Endothelial cell (in vitro differentiated cells): ENCODE measurements around the gene MAD1L1. TPM values are rescaled to one million over a fixed set of nuclear protein-coding genes. Genes with fewer than 3 reads are reported as not detected.

Experiments
- DNase-seq: peaks from one replicate; pipeline ENCODE4 v3.0.0; 2021; ENCODE audit warnings: low spot score
- H3K27ac Mint-ChIP-seq: one replicate; pipeline ENCODE4 v1.8.0; 2021; ENCODE audit warnings: mixed read lengths, inconsistent platforms; ENCODE audit not compliant: unreplicated experiment
- H3K27me3 Mint-ChIP-seq: one replicate; pipeline ENCODE4 v1.8.0; 2021; ENCODE audit warnings: mild to moderate bottlenecking, moderate library complexity, mixed read lengths, inconsistent platforms; ENCODE audit not compliant: unreplicated experiment
- H3K36me3 Mint-ChIP-seq: one replicate; pipeline ENCODE4 v1.8.0; 2021; ENCODE audit warnings: mild to moderate bottlenecking, low read depth, mixed read lengths, inconsistent platforms; ENCODE audit not compliant: unreplicated experiment
- H3K4me1 Mint-ChIP-seq: one replicate; pipeline ENCODE4 v1.8.0; 2021; ENCODE audit warnings: mild to moderate bottlenecking, mixed read lengths, inconsistent platforms; ENCODE audit not compliant: unreplicated experiment
- H3K4me3 Mint-ChIP-seq: one replicate; pipeline ENCODE4 v1.8.0; 2021; ENCODE audit warnings: mild to moderate bottlenecking, mixed read lengths, inconsistent platforms; ENCODE audit not compliant: unreplicated experiment
- H3K9me3 Mint-ChIP-seq: one replicate; pipeline ENCODE4 v1.8.0; 2021; ENCODE audit warnings: mixed read lengths, inconsistent platforms; ENCODE audit not compliant: unreplicated experiment
- total RNA-seq: library from RNA; stranded (reverse); fragmentation: NEBNext Ultra II Directional; extraction: Animal tissue kit (Norgen Biotek cat#: 25700); gene quantifications from one replicate; pipeline ENCODE4 v1.2.1, GENCODE V29; 2021; ENCODE audit not compliant: unreplicated experiment
- TF ChIP-seq, protein P1 (sequence below): fragments of 200-600 bp; sonication (generic); IDR thresholded peaks from one replicate; pipeline ENCODE4 v1.5.0; 2021; ENCODE audit warnings: antibody characterized with exemption; ENCODE audit not compliant: unreplicated experiment

MAD1L1 gene
- total RNA-seq, 1 donor from 2014 or later, result 43.3 TPM

DNA sequence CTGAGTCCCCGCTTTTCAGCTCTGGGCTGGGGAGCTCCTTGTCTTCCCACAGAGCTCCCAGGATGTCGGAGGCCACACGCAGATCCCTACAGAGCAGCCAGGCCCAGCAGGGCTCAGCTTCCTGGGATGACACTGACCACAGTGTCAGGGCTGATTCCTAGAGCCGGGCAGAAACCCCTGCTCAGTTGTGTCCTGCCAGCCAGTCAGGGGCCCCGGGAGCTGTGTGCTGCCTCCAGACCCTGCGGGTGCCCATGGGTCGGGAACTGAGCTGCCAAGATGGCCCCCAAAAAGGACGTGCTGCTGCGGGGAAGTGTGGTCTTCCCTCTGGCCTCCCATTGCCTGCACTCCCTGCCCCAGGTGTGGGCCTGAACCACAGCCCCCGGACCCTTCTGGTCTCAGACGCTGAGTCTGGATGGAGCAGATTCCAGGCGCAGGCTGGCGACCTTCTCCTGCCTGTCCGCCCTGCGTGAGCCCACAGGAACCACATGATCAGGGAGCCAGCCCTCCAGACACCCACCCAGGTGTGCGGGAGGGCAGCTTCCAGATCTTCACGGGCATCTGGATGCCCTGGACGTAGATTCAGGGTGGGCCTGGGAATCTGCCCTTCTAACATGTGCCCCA lies 217.4 kb downstream of the MAD1L1 start:
- TF ChIP-seq, protein P1, sequence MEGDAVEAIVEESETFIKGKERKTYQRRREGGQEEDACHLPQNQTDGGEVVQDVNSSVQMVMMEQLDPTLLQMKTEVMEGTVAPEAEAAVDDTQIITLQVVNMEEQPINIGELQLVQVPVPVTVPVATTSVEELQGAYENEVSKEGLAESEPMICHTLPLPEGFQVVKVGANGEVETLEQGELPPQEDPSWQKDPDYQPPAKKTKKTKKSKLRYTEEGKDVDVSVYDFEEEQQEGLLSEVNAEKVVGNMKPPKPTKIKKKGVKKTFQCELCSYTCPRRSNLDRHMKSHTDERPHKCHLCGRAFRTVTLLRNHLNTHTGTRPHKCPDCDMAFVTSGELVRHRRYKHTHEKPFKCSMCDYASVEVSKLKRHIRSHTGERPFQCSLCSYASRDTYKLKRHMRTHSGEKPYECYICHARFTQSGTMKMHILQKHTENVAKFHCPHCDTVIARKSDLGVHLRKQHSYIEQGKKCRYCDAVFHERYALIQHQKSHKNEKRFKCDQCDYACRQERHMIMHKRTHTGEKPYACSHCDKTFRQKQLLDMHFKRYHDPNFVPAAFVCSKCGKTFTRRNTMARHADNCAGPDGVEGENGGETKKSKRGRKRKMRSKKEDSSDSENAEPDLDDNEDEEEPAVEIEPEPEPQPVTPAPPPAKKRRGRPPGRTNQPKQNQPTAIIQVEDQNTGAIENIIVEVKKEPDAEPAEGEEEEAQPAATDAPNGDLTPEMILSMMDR, result no peak
- H3K27me3 Mint-ChIP-seq, result peaks cover 9% of the 10 kb centered on the region
- no peak overlapping the region for H3K4me3 Mint-ChIP-seq
- no peak for DNase-seq
- no peaks in the 10 kb centered on the region for H3K9me3 Mint-ChIP-seq
- no peaks in the 10 kb centered on the region for H3K4me1 Mint-ChIP-seq
- H3K27ac Mint-ChIP-seq, result no peak overlapping the region
- peaks cover 7% of the 10 kb centered on the region for H3K36me3 Mint-ChIP-seq

DNA sequence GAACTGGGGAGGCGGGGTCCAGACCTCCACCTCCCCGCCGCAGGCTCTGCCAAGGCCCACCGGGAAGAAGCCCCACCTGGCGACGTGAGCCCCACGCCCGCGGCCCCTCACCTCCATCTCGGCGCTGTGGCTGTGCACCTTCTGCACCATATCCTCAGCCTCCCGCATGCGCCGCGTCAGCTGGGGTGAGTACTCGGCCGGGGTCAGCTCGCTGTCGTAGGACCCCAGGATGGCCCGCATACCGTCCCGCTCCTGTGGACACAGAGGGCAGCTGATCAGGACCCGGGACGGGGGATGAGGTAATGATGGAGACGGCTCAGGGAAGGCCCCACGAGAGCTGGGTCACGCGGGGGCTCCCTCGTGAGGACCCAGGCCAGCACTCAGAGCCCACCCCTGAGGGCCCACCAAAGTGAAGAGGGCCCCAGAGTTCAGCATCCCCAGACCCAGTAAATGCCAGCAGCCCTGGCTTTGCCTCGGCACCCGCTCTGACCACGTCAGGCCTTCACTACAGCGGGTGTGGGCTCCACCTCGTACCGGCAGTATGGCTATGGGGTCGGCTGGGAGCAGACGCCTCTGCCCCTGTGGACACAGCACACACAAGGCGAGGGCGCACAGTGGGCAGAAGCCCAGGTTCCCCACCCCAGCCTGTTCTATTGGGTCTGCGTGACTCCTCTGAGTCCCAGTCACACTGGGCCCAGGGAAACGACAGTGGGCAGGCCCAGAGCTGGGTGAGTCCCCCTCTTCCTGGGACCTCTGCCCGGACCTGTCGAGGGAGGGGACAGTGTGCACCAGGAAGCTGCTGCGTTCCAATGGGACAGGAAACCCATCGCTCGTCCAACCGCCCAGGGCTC lies 218.1 kb downstream of the MAD1L1 start:
- TF ChIP-seq, protein P1, result no peak
- Mint-ChIP-seq H3K36me3 (peaks cover 5% of the 10 kb centered on the region), H3K27ac (no peak overlapping the region), H3K4me3 (no peak overlapping the region), H3K9me3 (no peaks in the 10 kb centered on the region), H3K4me1 (peaks cover 3% of the 10 kb centered on the region), H3K27me3 (peaks cover 8% of the 10 kb centered on the region)
- DNase-seq, result no peak

DNA sequence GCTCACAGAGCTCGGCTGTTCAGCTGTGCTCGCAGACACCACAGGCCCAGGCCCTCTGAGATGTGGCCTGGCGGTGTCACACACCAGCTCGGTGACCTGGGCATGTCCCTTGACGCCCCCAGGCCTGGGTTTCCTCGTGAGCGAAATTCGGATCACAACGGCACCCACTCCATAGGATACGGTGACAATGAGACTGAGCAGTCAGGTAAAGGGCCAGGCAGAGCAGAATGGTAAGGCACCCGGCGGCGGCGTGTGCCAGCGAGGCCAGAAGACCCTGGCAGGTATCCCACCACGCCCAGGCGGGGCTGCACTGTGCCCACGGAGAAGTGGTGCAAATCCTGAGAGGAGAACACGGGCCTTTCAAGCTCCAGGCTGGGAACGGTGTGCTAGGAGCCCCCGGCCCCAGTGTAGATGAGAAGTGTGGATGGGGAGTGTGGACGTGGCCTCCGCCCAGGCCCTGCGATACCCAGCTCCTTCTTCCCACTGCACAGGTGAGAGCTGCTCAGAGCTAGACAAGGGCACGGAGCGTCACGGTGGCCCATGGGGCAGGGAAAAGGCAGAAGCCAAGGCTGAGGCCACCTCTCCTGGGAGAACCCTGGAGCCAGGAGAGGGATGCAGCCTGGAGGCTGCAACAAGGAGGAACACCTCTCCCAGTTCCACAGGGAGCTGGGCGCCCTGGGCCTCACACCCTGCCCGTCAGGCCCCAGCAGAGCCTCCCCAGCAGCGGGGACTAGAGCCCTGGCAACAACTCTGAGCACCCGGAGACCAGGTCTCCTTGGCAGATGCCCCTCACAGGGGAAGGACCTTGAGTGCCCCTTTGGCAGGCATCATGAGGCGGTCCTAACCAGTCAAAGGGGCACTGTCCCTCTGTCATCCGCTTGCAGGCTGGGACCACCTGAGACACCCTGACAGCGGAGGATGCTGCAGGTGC lies 219.1 kb downstream of the MAD1L1 start:
- no peak overlapping the region for H3K4me3 Mint-ChIP-seq
- no peaks in the 10 kb centered on the region for H3K9me3 Mint-ChIP-seq
- peaks cover 4% of the 10 kb centered on the region for H3K36me3 Mint-ChIP-seq
- TF ChIP-seq, protein P1, result no peak
- no peak for DNase-seq
- H3K4me1 Mint-ChIP-seq, result peaks cover 3% of the 10 kb centered on the region
- H3K27ac Mint-ChIP-seq, result no peak overlapping the region
- peaks cover 4% of the 10 kb centered on the region for H3K27me3 Mint-ChIP-seq

DNA sequence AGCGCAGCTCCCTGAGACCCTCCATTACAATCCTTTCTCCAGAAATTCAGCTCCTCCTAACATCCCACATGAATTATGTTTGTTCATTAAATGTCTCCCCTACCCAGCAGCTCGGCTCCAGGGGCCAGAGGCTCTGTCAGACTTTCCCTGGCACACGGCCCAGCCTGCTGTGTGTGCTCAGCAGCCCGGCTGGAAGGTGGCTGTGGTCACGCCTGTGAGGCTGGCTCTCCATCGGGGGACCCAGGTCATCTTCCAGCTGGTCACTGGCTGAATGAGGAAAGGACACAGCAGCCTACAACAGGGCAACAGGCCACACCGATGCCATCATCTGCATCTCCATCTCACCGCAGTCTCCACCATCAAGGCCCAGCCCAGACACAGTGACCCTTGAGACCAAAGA lies 219.8 kb downstream of the MAD1L1 start:
- Mint-ChIP-seq H3K4me3 (no peak overlapping the region), H3K27ac (no peak overlapping the region), H3K9me3 (no peaks in the 10 kb centered on the region), H3K4me1 (peaks cover 3% of the 10 kb centered on the region), H3K36me3 (peaks cover 4% of the 10 kb centered on the region), H3K27me3 (peaks cover 4% of the 10 kb centered on the region)
- DNase-seq, result no peak
- TF ChIP-seq, protein P1, result no peak
